HepG2 (cell line): ENCODE data around the gene PLD1. TPM values are rescaled to one million over a fixed set of nuclear protein-coding genes. Genes with fewer than 3 reads are reported as not detected.
A peak's percentile ranks its signal among the peaks of the same experiment; 100 is the strongest.

Source experiments
- ATF3 ChIP-seq: sonication (generic); formaldehyde crosslinking; IDR thresholded peaks from 2 replicates; pipeline ENCODE4 v1.4.0; 2020; ENCODE audit warnings: missing genetic modification reagents
- CTCF ChIP-seq: sonication (generic); formaldehyde crosslinking; IDR thresholded peaks from 2 replicates; pipeline ENCODE4 v1.5.0; 2020; ENCODE audit warnings: mild to moderate bottlenecking, missing genetic modification reagents, moderate library complexity
- FUBP1 ChIP-seq: sonication (generic); formaldehyde crosslinking; IDR thresholded peaks from 2 replicates; pipeline ENCODE4 v1.5.1; 2020; ENCODE audit warnings: missing genetic modification reagents, mild to moderate bottlenecking, borderline replicate concordance
- KAT7 ChIP-seq: IDR thresholded peaks from 2 replicates; pipeline ENCODE4 v1.6.1; 2018; ENCODE audit warnings: borderline replicate concordance, missing compliant biosample characterization
- NFIC ChIP-seq: IDR thresholded peaks from 2 replicates; pipeline ENCODE4 v1.6.1; 2012; ENCODE audit warnings: mild to moderate bottlenecking, low read length, inconsistent platforms
- PHF8 ChIP-seq: sonication (generic); formaldehyde crosslinking; IDR thresholded peaks from 2 replicates; pipeline ENCODE4 v1.5.0; 2020; ENCODE audit warnings: missing genetic modification reagents
- PPARG ChIP-seq: conservative IDR thresholded peaks from 2 replicates; pipeline ENCODE4 v1.6.1; 2016; ENCODE audit warnings: missing biosample characterization, missing genetic modification reagents
- PREB ChIP-seq: sonication (generic); formaldehyde crosslinking; IDR thresholded peaks from 2 replicates; pipeline ENCODE4 v1.4.0; 2020; ENCODE audit warnings: missing genetic modification reagents
- TAF15 ChIP-seq: fragments of 200-400 bp; formaldehyde crosslinking; IDR thresholded peaks from one replicate; pipeline ENCODE4 v1.6.1; 2018; ENCODE audit warnings: mild to moderate bottlenecking, low read depth, low read length; ENCODE audit not compliant: poor library complexity, severe bottlenecking
- THAP7 ChIP-seq: sonication (generic); formaldehyde crosslinking; IDR thresholded peaks from 2 replicates; pipeline ENCODE4 v1.8.1; 2023; ENCODE audit warnings: mild to moderate bottlenecking, missing genetic modification reagents
- U2AF1 ChIP-seq: fragments of 200-400 bp; formaldehyde crosslinking; optimal IDR thresholded peaks from 2 replicates; pipeline ENCODE3; 2017; ENCODE audit warnings: mild to moderate bottlenecking, low read depth, low read length
- ZFP36L2 ChIP-seq: sonication (generic); formaldehyde crosslinking; IDR thresholded peaks from 2 replicates; pipeline ENCODE4 v1.4.0; 2020; ENCODE audit warnings: missing genetic modification reagents
- ZNF503 ChIP-seq: sonication (generic); formaldehyde crosslinking; IDR thresholded peaks from 2 replicates; pipeline ENCODE4 v1.4.0; 2020; ENCODE audit warnings: missing genetic modification reagents
- ZNF512 ChIP-seq: sonication (generic); formaldehyde crosslinking; IDR thresholded peaks from 2 replicates; pipeline ENCODE4 v1.4.0; 2020; ENCODE audit warnings: mild to moderate bottlenecking, missing genetic modification reagents
- ZNF550 ChIP-seq: sonication (generic); formaldehyde crosslinking; IDR thresholded peaks from 2 replicates; pipeline ENCODE4 v1.4.0; 2020; ENCODE audit warnings: mild to moderate bottlenecking, missing genetic modification reagents, borderline replicate concordance
- ZNF572 ChIP-seq: sonication (generic); formaldehyde crosslinking; IDR thresholded peaks from 2 replicates; pipeline ENCODE4 v1.5.1; 2020; ENCODE audit warnings: mild to moderate bottlenecking, missing genetic modification reagents
- ZNF782 ChIP-seq: sonication (generic); formaldehyde crosslinking; IDR thresholded peaks from 2 replicates; pipeline ENCODE4 v1.4.0; 2020; ENCODE audit warnings: missing genetic modification reagents, mild to moderate bottlenecking, borderline replicate concordance
- ZNF841 ChIP-seq: sonication (generic); formaldehyde crosslinking; IDR thresholded peaks from 2 replicates; pipeline ENCODE4 v1.8.1; 2023; ENCODE audit warnings: missing genetic modification reagents, borderline replicate concordance
- ZUFSP ChIP-seq: sonication (generic); formaldehyde crosslinking; IDR thresholded peaks from 2 replicates; pipeline ENCODE4 v1.9.0; 2021; ENCODE audit warnings: missing genetic modification reagents, mild to moderate bottlenecking, borderline replicate concordance
- polyA plus RNA-seq, 8 experiments: library from polyadenylated mRNA; depleted of rRNA in 3 of 8; stranded (reverse) in 7 of 8; unstranded in 1 of 8; fragments of >200 nt; fragmentation: Illumina TruSeq in 4 of 8; extraction: Trizol in 4 of 8; gene quantifications; 2 replicates each; pipeline versions ENCODE4 v1.2.1 to v1.2.3, GENCODE V29; 2011 to 2016; ENCODE audit warnings: low read depth in 4 of 8, missing spikeins in 1 of 8, mixed read lengths in 1 of 8; ENCODE audit not compliant: insufficient read depth in 1 of 8
- total RNA-seq, 5 experiments: library from RNA; depleted of rRNA; stranded (reverse); fragments of >200 nt; fragmentation: Illumina TruSeq; extraction: Trizol; gene quantifications; 2 replicates each; pipeline ENCODE4 v1.2.3, GENCODE V29; 2016; ENCODE audit warnings: low read depth in 1 of 5

Gene PLD1
- total and polyA plus RNA-seq, 2 of the 13 experiments (the other 11 are each of a cell fraction or from before 2014, with no cell fraction given), result 27.1 to 59.4 TPM

GRCh38 chr3:171791692-171792076 is 18.6 kb downstream of the PLD1 start (continued):
- TF ChIP-seq TAF15 (no peak), PHF8 (CRISPR knock-in tag) (no peak), ZNF841 (CRISPR knock-in tag) (no peak), KAT7 (CRISPR knock-in tag) (no peak), ZNF503 (no peak), ZFP36L2 (CRISPR knock-in tag) (no peak), ZUFSP (CRISPR knock-in tag) (no peak), PREB (CRISPR knock-in tag) (no peak), NFIC (no peak), ZNF512 (CRISPR knock-in tag) (no peak), CTCF (CRISPR knock-in tag) (no peak), ATF3 (0 out of 2 replicates have a peak, but pooled peaks have one; percentile 17), ZNF572 (CRISPR knock-in tag) (no peak), U2AF1 (no peak), PPARG (CRISPR knock-in tag) (no peak), THAP7 (CRISPR knock-in tag) (no peak), FUBP1 (CRISPR knock-in tag) (no peak), ZNF550 (no peak), ZNF782 (CRISPR knock-in tag) (no peak)
